CD4-positive, alpha-beta T cell treated with Interferon gamma for 1 hour (primary cell): ENCODE measurements around the gene ITGA4.

Source experiments
- DNase-seq: peaks from one replicate; pipeline ENCODE4 v3.0.0-alpha.2; 2020

Gene ITGA4

GRCh38 chr2:181576431-181576830 is 119.2 kb downstream of the ITGA4 start:
- DNase-seq, result no peak

GRCh38 chr2:181578829-181579228 is 121.6 kb downstream of the ITGA4 start:
- DNase-seq, result no peak

GRCh38 chr2:181581534-181581933 is 124.3 kb downstream of the ITGA4 start:
- DNase-seq, result no peak

GRCh38 chr2:181585732-181586131 is 128.5 kb downstream of the ITGA4 start:
- DNase-seq, result no peak
